Ecto neural progenitor cell (in vitro differentiated cells): ENCODE data around the gene IL17RA.
A peak's percentile ranks its signal among the peaks of the same experiment; 100 is the strongest.

ENCODE experiments used
- DNase-seq: peaks from one replicate; pipeline ENCODE4 v3.0.0-alpha.2; 2018; ENCODE audit warnings: low spot score

Gene IL17RA

DNA sequence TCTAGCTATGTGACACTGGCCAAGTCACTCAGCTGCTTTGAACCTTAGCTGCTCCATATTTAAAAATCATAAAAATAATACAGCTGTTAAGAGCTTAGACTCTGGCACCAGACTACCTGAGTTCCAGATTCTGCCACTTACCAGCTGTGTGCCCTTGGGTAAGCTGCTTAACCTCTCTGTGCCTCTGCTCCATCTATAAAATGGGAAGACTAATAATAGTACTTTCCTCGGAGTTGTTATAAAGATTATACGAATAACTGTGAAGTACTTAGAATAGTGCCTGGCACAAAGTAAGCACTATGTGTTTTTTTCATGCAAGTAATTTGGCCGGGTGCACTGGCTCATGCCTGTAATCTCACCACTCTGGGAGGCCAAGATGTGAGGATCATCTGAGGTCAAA, 72.9 kb downstream of the IL17RA start:
- no peak for DNase-seq

DNA sequence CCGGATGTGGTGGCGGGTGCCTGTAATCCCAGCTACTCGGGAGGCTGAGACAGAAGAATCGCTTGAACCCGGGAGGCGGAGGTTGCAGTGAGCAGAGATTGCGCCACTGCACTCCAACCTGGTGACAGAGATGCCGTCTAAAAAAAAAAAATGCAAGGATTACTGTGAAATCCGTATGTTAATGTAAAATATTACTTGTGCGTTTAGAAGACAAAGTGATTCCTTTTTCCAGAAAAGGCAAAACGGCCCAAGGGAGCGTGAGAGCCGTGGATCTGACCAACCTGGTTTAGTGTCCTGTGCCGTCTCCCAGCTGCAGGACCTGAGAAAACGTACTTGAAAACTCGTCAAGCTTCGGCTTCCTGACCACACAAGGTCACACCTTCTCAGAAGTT, 73.4 kb downstream of the IL17RA start:
- DNase-seq: no peak

DNA sequence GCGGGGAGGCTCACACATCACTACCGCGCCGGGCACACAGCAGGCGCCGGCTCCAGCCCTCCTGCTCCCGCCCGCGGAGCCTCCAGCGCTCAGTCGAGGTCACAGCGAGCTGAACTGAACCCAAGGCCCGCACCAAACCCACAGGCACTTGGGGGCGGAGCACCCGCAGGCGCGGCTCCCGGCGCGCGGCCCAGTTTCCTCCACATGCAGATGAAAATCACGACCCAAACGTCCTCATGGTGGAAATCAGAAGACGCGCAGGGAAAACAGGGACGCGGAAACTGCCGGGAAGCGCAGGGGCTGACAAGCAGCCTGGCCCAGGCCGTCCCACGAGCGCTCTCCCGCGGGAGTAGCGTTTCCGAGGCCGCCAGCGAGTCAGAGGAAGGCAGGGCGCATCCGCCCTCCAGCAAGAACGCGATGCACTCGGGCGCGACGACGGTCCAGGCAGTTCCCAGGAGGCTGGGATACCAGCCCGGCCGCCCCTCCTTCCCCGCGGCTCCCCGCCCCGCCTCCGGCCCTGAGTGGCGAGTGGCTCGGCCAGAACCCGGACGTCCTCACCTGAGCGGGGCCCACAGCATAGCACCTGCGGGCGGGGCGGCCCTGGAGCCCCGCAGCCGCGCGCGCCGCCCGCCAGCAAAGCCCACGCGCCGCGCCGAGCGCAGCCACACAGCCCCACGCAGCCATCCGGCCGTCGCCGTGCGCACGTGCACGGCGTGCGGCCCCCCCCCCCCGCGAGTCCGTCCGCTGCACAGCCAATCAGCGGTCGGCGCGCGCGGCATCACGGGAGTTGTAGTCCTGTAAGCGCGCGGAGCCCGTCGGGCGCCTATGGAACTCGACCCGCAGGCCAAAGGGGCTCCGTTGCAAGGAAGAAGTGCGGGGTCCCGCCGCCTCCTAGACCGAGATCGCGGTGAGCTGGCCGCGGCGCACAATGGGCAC, 74.0 kb downstream of the IL17RA start, which contains the start of gene HDHD5:
TSS of gene HDHD5 (minus strand) at position 710 of the 936 bp plus-strand sequence. CDS start at position 684, 26 bp downstream.
- DNase-seq: peak; percentile 93

DNA sequence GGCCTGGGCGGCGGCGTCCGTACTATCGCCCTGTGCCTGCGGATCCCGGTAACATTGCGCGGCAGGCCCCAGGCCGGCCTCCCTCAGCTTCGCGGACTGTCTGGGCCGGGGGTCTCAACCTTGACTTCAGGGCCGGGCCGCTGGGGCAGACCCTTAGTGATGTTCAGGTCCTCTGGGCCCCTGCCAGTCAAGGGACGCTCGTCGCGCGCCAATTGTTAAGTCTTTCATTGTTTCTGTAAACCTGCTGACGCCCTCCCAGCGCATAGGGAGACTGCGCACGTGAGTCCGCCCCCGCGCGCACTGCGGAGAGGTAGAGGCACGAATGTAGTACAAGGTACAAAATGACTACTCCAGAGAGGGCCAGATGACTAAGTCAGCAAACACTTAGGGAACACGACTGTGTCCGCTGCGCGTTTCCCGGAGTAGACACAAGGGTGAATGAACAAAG, 74.7 kb downstream of the IL17RA start:
- no peak for DNase-seq

DNA sequence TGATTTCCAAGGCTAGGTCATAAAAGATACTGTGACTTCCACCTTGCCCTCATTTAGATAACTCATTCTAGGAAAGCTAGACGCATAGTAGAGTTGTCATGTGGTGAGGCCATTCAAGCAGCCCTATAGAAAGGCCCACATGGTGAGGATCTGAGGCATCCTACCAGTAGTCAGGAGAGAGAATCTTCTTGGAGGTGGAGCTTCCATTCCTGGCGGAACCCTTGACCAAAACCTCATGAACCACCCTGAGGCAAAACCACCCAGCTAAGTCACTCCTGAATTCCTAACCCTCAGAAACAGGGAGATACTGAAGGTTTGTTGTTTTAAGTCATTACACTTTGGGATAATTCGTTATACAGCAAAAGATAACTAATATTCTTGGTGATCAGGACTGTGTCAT, 77.2 kb downstream of the IL17RA start:
- DNase-seq: no peak

DNA sequence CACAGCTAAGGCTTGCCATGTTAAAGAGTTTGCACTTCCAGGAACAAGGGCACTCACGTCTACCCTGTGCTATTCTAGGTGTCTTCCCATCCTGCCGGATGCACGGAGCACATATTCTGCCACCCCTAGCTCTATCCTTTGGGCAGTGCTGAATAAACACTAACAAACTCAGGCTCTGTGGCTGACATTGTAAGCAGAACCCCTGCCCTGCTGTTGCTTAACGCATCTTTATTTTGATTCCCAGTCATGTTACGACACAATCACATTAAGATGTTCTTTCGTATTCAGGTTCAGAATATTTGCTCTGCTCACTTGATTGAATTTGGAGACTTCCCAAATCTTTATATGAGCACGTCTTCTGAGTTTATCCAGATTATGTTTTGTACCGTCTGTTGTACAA, 77.9 kb downstream of the IL17RA start:
- DNase-seq: no peak

DNA sequence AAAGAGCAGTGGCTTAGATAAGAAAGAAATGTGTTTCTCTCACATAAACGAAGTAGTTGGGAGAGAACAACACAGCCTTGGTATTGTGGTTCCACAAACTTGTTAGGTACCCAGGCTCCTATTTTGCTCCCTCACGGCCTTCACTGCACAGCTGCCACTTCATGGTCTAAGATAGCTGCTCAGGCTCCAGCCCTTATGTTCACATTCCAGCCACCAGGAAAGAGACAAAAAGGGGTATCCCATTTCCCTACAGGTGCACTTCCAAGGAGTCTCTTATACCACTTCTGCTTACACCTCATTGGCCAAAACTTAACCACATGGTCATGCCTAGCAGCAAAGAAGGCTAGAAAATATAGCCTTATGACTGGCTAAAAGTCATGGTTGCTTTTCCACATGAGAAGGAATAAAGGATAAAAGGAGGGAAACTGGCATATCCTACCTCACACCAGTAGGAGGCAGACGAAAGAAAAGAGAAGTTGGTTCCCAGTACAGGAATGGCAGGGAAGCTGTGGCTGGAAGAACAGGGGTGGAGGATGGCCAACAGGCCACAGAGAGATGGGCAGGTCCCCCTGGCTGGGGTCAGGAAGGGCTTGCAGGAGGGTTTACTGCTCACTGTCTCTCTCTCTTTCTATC, 79.7 kb downstream of the IL17RA start:
- DNase-seq: no peak
